ENCODE data around the gene BGLAP. TPM values are rescaled to one million over a fixed set of nuclear protein-coding genes. Genes with fewer than 3 reads are reported as not detected.

BGLAP gene
- total RNA-seq, result 0.19 and 0.33 TPM in 2 replicates

GRCh38 chr1:156241926-156242325, at the start of gene BGLAP:
Gene BGLAP, plus strand, starts transcription at chr1:156242184. Its CDS starts 48 bp downstream, at chr1:156242232.

DNA sequence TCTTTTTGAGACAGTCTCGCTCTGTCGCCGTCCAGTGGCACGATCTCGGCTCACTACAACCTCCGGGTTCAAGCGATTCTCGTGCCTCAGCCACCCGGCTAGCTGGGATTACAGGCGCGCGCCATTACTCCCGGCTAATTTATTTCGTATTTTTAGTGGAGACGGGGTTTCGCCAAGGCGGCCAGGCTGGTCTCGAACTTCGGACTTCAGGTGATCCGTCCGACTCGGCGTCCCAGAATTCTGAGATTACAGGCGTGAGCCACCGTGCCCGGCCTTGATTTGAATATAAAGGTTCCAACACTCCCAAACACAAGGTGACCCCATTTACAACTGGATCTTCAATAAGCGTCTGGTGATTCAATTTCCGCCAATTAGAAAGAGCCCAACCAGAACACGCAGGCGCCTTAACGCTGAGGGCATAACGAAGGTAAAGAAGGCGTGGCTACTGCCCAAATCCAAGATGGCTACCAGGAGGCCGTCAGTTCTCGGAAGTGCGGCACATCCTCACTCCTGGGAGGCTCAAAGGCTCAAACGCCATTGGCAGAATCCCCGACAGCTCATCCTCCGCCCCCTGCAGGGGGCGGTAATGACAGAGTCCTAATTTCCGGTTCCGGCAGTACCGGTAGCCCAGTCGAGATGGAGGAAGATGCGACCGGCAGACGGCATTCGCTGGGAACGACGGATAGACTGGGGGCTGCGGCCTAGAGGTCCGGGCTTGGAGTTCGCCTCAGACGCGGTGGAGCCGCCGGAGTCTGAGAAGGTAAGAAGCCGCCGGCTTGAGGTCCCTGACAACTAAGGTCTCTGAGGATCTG, 48.3 kb upstream of the BGLAP start, which contains the start of gene SLC25A44:
TSS of gene SLC25A44 (plus strand) at position 617 of the 812 bp plus-strand sequence. CDS start 5,744 bp downstream, outside the sequence.

DNA sequence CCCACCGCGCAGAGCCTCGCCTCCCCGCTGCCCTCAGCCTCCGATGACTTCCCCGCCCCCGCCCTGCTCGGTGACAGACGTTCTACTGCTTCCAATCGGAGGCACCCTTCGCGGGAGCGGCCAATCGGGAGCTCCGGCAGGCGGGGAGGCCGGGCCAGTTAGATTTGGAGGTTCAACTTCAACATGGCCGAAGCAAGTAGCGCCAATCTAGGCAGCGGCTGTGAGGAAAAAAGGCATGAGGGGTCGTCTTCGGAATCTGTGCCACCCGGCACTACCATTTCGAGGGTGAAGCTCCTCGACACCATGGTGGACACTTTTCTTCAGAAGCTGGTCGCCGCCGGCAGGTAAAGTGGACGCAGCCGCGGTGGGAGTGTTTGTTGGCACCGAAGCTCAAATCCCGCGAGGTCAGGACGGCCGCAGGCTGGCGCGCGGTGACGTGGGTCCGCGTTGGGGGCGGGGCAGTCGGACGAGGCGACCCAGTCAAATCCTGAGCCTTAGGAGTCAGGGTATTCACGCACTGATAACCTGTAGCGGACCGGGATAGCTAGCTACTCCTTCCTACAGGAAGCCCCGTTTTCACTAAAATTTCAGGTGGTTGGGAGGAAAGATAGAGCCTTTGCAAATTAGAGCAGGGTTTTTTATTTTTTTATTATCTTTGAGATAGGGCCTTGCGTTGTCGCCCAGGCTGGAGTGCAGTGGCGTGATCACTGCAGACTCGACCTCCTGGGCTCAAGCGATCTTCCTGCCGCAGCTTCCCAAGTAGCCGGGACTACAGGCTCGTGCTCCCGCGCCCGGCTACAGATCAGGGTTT, 28.9 kb upstream of the BGLAP start, which contains the start of gene PMF1:
TSS of gene PMF1 (plus strand) at position 175 of the 811 bp plus-strand sequence. CDS start at position 184, 9 bp downstream.

GRCh38 chr1:156247460-156248322, 5.7 kb downstream of the BGLAP start, which contains the start of gene PAQR6:
Gene PAQR6, minus strand, starts transcription at chr1:156248056. Its CDS starts 1,325 bp downstream, at chr1:156246731.

GRCh38 chr1:156282479-156283222, 40.7 kb downstream of the BGLAP start, which contains the start of gene SMG5:
Gene SMG5, minus strand, starts transcription at chr1:156282825. Its CDS starts 145 bp downstream, at chr1:156282680.

GRCh38 chr1:156284112-156284511, 42.1 kb downstream of the BGLAP start, which contains the start of gene TMEM79:
Gene TMEM79, plus strand, starts transcription at chr1:156284325. Its CDS starts 902 bp downstream, at chr1:156285227.

Small RNA genes within 50 kb of the gene (small RNA-seq; reads per million reads assigned to genes)
- gene RF00568, result not detected

Other genes starting within 250 kb of the BGLAP start
- 605 and 637 TPM in 2 replicates for gene SSR2, start 221.2 kb upstream of the BGLAP start, total RNA-seq
- gene UBQLN4, start 188.4 kb upstream of the BGLAP start, total RNA-seq, result 30.4 and 33.1 TPM in 2 replicates
- gene LAMTOR2, start 187.4 kb upstream of the BGLAP start, total RNA-seq, result 43.7 and 70.9 TPM in 2 replicates
- gene RAB25, start 181.0 kb upstream of the BGLAP start, total RNA-seq, result not detected in 2 replicates
- gene MEX3A, start 159.7 kb upstream of the BGLAP start, total RNA-seq, result 15.8 and 19.9 TPM in 2 replicates
- gene LMNA, start 127.5 kb upstream of the BGLAP start, total RNA-seq, result 724 and 847 TPM in 2 replicates
- gene SEMA4A, start 88.6 kb upstream of the BGLAP start, total RNA-seq, result 0.29 and 0.65 TPM in 2 replicates
- gene SLC25A44, start 48.1 kb upstream of the BGLAP start, total RNA-seq, result 18.3 and 21.3 TPM in 2 replicates
- 51.9 and 54.3 TPM in 2 replicates for gene PMF1, start 29.2 kb upstream of the BGLAP start, total RNA-seq
- 0.33 and 0.57 TPM in 2 replicates for gene PAQR6, start 5.9 kb downstream of the BGLAP start, total RNA-seq
- gene SMG5, start 40.6 kb downstream of the BGLAP start, total RNA-seq, result 72.8 and 73.3 TPM in 2 replicates
- 0.98 and 1.9 TPM in 2 replicates for gene TMEM79, start 42.1 kb downstream of the BGLAP start, total RNA-seq
- gene GLMP, start 53.5 kb downstream of the BGLAP start, total RNA-seq, result 54.7 and 83.6 TPM in 2 replicates
- 0.33 TPM in 1 of 2 replicates, not detected in the other for gene VHLL, start 57.1 kb downstream of the BGLAP start, total RNA-seq
- 523 and 571 TPM in 2 replicates for gene CCT3, start 96.1 kb downstream of the BGLAP start, total RNA-seq
- gene TSACC, start 96.3 kb downstream of the BGLAP start, total RNA-seq, result 0.65 TPM in 1 of 2 replicates, not detected in the other
- gene RHBG, start 127.0 kb downstream of the BGLAP start, total RNA-seq, result not detected in 2 replicates